WTC11 (cell line): Measurements from ENCODE around the gene SLC44A3. TPM values are rescaled to one million over a fixed set of nuclear protein-coding genes. Genes with fewer than 3 reads are reported as not detected.

ENCODE experiments used
- ATAC-seq: fragments of 200-7000 bp; cut with Tn5 transposase; 2 replicates; pipeline ENCODE4 v1.10.0; 2021; ENCODE audit warnings: mild to moderate bottlenecking, moderate library complexity
- CTCF ChIA-PET: fragments of 300-600 bp; sonication (Branson Sonifier 250); formaldehyde crosslinking; loops from one replicate; lab custom pipeline; 2021; ENCODE audit warnings: antibody characterized with exemption; lab: Charles Lee
- POLR2A ChIA-PET: fragments of 350-600 bp; sonication (Branson Sonifier 250); formaldehyde crosslinking; loops from one replicate; lab custom pipeline; 2021; ENCODE audit warnings: antibody characterized with exemption; lab: Charles Lee
- DNase-seq: peaks from one replicate; pipeline ENCODE4 v3.0.0; 2021; ENCODE audit warnings: low spot score
- H3K27ac Mint-ChIP-seq: 2 replicates; pipeline ENCODE4 v1.8.0; 2021; ENCODE audit warnings: mixed read lengths
- H3K27me3 Mint-ChIP-seq: 2 replicates; pipeline ENCODE4 v1.8.0; 2021; ENCODE audit warnings: low read depth, mild to moderate bottlenecking, moderate library complexity, mixed read lengths
- H3K36me3 Mint-ChIP-seq: 2 replicates; pipeline ENCODE4 v1.8.0; 2021; ENCODE audit warnings: mixed read lengths
- H3K4me1 Mint-ChIP-seq: 2 replicates; pipeline ENCODE4 v1.8.0; 2022; ENCODE audit warnings: mixed read lengths
- H3K4me3 Mint-ChIP-seq: 2 replicates; pipeline ENCODE4 v1.8.0; 2021; ENCODE audit warnings: mild to moderate bottlenecking, moderate library complexity, mixed read lengths
- H3K9me3 Mint-ChIP-seq: 2 replicates; pipeline ENCODE4 v1.8.0; 2021; ENCODE audit warnings: mixed read lengths
- EMX1 ChIP-seq: fragments of 250-450 bp; sonication (Bioruptor Pico); IDR thresholded peaks from 2 replicates; pipeline ENCODE4 v1.8.0; 2021; ENCODE audit warnings: mild to moderate bottlenecking
- FOXK1 ChIP-seq: sonication (generic); formaldehyde crosslinking; IDR thresholded peaks from 2 replicates; pipeline ENCODE4 v1.8.0; 2022; ENCODE audit warnings: mild to moderate bottlenecking, moderate library complexity, missing genetic modification reagents
- GABPB1 ChIP-seq: sonication (generic); formaldehyde crosslinking; IDR thresholded peaks from 2 replicates; pipeline ENCODE4 v1.8.1; 2023; ENCODE audit warnings: mild to moderate bottlenecking, missing genetic modification reagents
- HMGXB4 ChIP-seq: sonication (generic); formaldehyde crosslinking; IDR thresholded peaks from 2 replicates; pipeline ENCODE4 v1.8.1; 2023; ENCODE audit warnings: mild to moderate bottlenecking, moderate library complexity, missing genetic modification reagents
- MXD4 ChIP-seq: fragments of 250-450 bp; sonication (Bioruptor Pico); IDR thresholded peaks from 2 replicates; pipeline ENCODE4 v1.8.0; 2021; ENCODE audit warnings: mild to moderate bottlenecking, moderate library complexity, borderline replicate concordance
- PRRX2 ChIP-seq: fragments of 250-450 bp; sonication (Bioruptor Pico); IDR thresholded peaks from 2 replicates; pipeline ENCODE4 v1.8.0; 2021; ENCODE audit warnings: mild to moderate bottlenecking
- SMAD3 ChIP-seq: sonication (generic); formaldehyde crosslinking; IDR thresholded peaks from 2 replicates; pipeline ENCODE4 v1.8.0; 2022; ENCODE audit warnings: missing genetic modification reagents, mild to moderate bottlenecking, borderline replicate concordance
- SP1 ChIP-seq: sonication (generic); formaldehyde crosslinking; conservative IDR thresholded peaks from 2 replicates; pipeline ENCODE4 v1.8.1; 2022; ENCODE audit warnings: missing genetic modification reagents
- ZNF416 ChIP-seq: fragments of 250-450 bp; sonication (Bioruptor Pico); IDR thresholded peaks from 2 replicates; pipeline ENCODE4 v1.9.0; 2021; ENCODE audit warnings: mild to moderate bottlenecking, inconsistent platforms
- ZNF512 ChIP-seq: sonication (generic); formaldehyde crosslinking; IDR thresholded peaks from 2 replicates; pipeline ENCODE4 v1.8.1; 2022; ENCODE audit warnings: missing genetic modification reagents, borderline replicate concordance
- total RNA-seq: library from RNA; stranded (reverse); gene quantifications from 3 replicates; pipeline ENCODE4 v1.2.3, GENCODE V29; 2021
- TF ChIP-seq, protein P1 (sequence below): sonication (generic); formaldehyde crosslinking; IDR thresholded peaks from 2 replicates; pipeline ENCODE4 v1.8.0; 2022; ENCODE audit warnings: missing genetic modification reagents
- TF ChIP-seq, protein P2 (sequence below): sonication (generic); formaldehyde crosslinking; IDR thresholded peaks from 2 replicates; pipeline ENCODE4 v1.8.1; 2022; ENCODE audit warnings: low read depth, mild to moderate bottlenecking, moderate library complexity, missing genetic modification reagents, borderline replicate concordance

Gene SLC44A3
- total RNA-seq, 1 experiment from 2014 or later = 4.7 TPM

DNA sequence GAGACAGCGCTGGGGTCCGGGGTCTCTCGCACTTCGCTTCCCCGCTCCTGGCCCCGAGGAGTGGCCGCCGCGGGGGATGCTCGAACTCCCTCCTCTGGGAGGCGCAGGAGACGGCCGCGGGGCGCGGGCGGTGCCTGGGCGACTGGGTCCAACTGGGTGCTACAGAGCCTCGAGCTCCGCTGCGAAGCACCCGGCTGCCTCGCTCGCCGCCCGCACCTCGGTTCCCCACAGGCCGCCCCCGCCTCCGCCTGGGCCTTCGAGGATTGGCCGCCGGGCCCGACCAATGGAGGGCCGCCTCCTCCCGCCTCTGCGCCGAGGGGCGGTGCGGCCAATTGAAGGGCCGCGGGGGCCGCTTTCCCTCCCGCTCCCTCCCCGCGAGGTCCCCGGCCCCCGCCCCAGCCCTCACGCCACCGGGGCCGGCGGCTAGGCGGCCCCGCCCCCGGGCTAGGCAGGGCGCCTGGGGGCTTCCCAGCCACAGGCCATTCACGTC lies 106.8 kb downstream of the SLC44A3 start, which contains the start of gene CNN3 (continued):
- TF ChIP-seq, protein P1, sequence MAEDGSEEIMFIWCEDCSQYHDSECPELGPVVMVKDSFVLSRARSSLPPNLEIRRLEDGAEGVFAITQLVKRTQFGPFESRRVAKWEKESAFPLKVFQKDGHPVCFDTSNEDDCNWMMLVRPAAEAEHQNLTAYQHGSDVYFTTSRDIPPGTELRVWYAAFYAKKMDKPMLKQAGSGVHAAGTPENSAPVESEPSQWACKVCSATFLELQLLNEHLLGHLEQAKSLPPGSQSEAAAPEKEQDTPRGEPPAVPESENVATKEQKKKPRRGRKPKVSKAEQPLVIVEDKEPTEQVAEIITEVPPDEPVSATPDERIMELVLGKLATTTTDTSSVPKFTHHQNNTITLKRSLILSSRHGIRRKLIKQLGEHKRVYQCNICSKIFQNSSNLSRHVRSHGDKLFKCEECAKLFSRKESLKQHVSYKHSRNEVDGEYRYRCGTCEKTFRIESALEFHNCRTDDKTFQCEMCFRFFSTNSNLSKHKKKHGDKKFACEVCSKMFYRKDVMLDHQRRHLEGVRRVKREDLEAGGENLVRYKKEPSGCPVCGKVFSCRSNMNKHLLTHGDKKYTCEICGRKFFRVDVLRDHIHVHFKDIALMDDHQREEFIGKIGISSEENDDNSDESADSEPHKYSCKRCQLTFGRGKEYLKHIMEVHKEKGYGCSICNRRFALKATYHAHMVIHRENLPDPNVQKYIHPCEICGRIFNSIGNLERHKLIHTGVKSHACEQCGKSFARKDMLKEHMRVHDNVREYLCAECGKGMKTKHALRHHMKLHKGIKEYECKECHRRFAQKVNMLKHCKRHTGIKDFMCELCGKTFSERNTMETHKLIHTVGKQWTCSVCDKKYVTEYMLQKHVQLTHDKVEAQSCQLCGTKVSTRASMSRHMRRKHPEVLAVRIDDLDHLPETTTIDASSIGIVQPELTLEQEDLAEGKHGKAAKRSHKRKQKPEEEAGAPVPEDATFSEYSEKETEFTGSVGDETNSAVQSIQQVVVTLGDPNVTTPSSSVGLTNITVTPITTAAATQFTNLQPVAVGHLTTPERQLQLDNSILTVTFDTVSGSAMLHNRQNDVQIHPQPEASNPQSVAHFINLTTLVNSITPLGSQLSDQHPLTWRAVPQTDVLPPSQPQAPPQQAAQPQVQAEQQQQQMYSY (CRISPR knock-in tag) = no peak
- TF ChIP-seq, protein P2, sequence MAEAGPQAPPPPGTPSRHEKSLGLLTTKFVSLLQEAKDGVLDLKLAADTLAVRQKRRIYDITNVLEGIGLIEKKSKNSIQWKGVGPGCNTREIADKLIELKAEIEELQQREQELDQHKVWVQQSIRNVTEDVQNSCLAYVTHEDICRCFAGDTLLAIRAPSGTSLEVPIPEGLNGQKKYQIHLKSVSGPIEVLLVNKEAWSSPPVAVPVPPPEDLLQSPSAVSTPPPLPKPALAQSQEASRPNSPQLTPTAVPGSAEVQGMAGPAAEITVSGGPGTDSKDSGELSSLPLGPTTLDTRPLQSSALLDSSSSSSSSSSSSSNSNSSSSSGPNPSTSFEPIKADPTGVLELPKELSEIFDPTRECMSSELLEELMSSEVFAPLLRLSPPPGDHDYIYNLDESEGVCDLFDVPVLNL (CRISPR knock-in tag) = no peak
- TF ChIP-seq SMAD3 (peak; percentile 67; the same call in 1 of the 2 replicates), FOXK1 (CRISPR knock-in tag) (peak; percentile 58; the same call in 1 of the 2 replicates), ZNF512 (CRISPR knock-in tag) (no peak), GABPB1 (CRISPR knock-in tag) (no peak; the same call in 1 of the 2 replicates), PRRX2 (CRISPR knock-in tag) (no peak)

DNA sequence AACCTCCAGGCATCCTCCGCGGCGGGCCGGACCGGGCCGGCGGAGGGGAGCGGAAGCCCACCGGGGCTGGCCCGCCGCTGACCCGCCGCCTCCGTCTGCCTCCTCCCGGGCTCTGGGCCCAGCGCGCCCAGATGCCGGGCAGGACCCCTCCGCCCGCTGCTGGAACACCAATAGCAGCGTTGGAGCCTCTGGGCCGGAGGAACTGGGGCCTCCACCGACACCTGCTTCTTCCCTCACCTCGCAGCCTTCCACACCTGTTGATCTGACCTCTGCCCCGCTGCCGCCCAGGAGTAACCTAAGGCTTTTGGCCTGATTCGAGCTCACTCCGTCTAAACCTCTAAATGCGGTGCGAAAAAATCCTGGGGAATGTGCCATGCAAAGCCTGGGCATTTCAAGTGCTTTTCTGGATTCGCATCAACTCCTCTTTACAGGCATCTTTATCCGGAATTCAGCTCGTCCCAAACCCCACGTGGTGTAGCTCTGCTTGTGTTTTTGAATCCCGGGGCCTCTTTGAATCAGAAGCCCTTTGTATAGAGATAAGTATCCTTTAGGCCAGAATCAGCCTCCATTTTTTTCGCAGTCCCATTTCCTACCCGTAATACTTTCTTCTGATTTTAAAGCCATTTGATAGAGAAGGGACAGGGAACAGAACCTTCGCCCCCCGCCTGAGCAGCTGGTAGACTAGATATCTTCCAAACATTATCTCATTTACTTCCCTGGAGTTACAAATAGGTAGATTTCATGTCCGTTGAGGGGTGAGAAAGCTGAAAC lies 107.4 kb downstream of the SLC44A3 start:
- ATAC-seq = peak; percentile 38
- CTCF ChIA-PET = interaction anchor here (1.0 to 1.9 kb wide), 4 partner anchors 18 to 116 kb away, joined by 3 to 11 read pairs (median 4); no protein-coding TSS in a partner anchor
- Mint-ChIP-seq H3K4me1 (peaks cover 64% of the 10 kb centered on the region), H3K27ac (peak overlapping the region; percentile 100)
- POLR2A ChIA-PET = interaction anchor here (0.9 to 2.1 kb wide), 7 partner anchors 9 to 306 kb away, joined by 3 to 8 read pairs (median 3); partner anchors contain the start of gene RWDD3
- TF ChIP-seq MXD4 (CRISPR knock-in tag) (no peak), ZNF416 (CRISPR knock-in tag) (0 out of 2 replicates have a peak, but pooled peaks have one; percentile 56), SP1 (CRISPR knock-in tag) (peak; percentile 27), EMX1 (CRISPR knock-in tag) (0 out of 2 replicates have a peak, but pooled peaks have one; percentile 14), HMGXB4 (CRISPR knock-in tag) (0 out of 2 replicates have a peak, but pooled peaks have one; percentile 30)
- TF ChIP-seq, all 79 proteins: peak for 4
- no peak for DNase-seq
- Mint-ChIP-seq H3K9me3 (no peaks in the 10 kb centered on the region), H3K27me3 (no peaks in the 10 kb centered on the region), H3K36me3 (peaks cover 7% of the 10 kb centered on the region; the same call in 1 of the 2 replicates), H3K4me3 (peak overlapping the region; percentile 92)
